Measurements from ENCODE around the gene NEFH.
"Not testable (repeated sequence)": the region's sequence is repeated elsewhere in the genome, so short reads cannot be mapped to it uniquely, and the experiment has no call there.

NEFH gene

DNA sequence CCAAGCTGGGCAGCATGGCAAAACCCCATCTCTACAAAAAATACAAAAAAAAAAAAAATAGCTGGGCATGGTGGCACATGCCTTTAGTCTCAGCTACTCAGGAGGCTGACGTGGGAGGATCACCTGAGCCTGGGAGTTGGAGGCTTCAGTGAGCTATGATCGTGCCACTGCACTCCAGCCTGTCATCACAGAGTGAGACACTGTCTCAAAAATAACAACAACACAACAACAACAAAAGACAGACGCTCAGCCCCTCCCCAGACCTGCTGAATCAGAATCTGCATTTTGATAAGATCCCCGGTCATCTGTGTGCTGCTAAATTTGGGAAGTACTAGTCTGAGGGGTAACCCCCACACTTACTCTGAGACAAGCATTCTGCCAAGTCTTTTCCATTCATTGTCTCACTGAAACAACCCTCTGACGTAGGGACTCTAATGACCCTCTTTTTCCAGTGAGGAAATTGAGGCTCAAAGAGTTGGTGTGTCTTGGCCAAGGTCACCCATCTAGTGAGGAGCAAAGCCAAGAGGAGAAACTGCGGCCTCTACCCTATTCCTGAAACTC is 7.5 kb downstream of the NEFH start:
- DNase-seq (ENCODE audit: low read depth): no peak
- TF ChIP-seq, protein P1, sequence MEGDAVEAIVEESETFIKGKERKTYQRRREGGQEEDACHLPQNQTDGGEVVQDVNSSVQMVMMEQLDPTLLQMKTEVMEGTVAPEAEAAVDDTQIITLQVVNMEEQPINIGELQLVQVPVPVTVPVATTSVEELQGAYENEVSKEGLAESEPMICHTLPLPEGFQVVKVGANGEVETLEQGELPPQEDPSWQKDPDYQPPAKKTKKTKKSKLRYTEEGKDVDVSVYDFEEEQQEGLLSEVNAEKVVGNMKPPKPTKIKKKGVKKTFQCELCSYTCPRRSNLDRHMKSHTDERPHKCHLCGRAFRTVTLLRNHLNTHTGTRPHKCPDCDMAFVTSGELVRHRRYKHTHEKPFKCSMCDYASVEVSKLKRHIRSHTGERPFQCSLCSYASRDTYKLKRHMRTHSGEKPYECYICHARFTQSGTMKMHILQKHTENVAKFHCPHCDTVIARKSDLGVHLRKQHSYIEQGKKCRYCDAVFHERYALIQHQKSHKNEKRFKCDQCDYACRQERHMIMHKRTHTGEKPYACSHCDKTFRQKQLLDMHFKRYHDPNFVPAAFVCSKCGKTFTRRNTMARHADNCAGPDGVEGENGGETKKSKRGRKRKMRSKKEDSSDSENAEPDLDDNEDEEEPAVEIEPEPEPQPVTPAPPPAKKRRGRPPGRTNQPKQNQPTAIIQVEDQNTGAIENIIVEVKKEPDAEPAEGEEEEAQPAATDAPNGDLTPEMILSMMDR (IDR thresholded peaks at IDR 0.05; ENCODE audit: control insufficient read depth, insufficient read depth, low read depth, low read length, missing control alignments): no peak
- H3K4me3 ChIP-seq (ENCODE audit: control insufficient read depth, low read depth, low read length): no peak overlapping the region

GRCh38 chr22:29489127-29489780 is 9.2 kb downstream of the NEFH start:
- DNase-seq (ENCODE audit: low read depth); H3K4me3 ChIP-seq (ENCODE audit: control insufficient read depth, low read depth, low read length): not testable (repeated sequence)

- no peak for DNase-seq (ENCODE audit: low read depth)
- H3K4me3 ChIP-seq (ENCODE audit: control insufficient read depth, low read depth, low read length): no peak overlapping the region
- TF ChIP-seq, protein P1 (IDR thresholded peaks at IDR 0.05; ENCODE audit: control insufficient read depth, insufficient read depth, low read depth, low read length, missing control alignments): no peak
These were observed 11.0 kb downstream of the NEFH start for GRCh38 chr22:29491012-29491411.

- DNase-seq (ENCODE audit: low read depth): no peak
- no peak overlapping the region for H3K4me3 ChIP-seq (ENCODE audit: control insufficient read depth, low read depth, low read length)
- TF ChIP-seq, protein P1 (IDR thresholded peaks at IDR 0.05; ENCODE audit: control insufficient read depth, insufficient read depth, low read depth, low read length, missing control alignments): no peak
These were observed 13.6 kb downstream of the NEFH start for GRCh38 chr22:29493636-29494035.

DNA sequence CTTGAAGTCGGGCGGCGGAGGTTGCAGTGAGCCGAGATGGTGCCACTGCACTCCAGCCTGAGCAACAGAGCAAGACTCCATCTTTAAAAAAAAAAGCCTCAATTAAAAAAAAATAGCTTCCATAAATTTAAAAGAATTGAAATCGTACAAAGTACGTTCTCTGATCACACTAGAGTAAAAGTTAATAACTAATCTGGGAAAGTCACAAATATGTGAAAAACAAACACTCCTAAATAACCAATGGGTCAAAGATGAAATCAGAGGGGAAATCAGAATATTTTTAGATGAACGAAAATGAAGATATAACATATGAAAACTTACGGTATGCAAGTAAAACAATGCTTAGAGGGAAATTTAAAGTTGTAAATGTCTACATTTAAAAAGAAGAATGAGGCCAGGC is 19.8 kb downstream of the NEFH start:
- TF ChIP-seq, protein P1 (IDR thresholded peaks at IDR 0.05; ENCODE audit: control insufficient read depth, insufficient read depth, low read depth, low read length, missing control alignments): no peak
- H3K4me3 ChIP-seq (ENCODE audit: control insufficient read depth, low read depth, low read length): no peak overlapping the region
- DNase-seq (ENCODE audit: low read depth): no peak

- DNase-seq (ENCODE audit: low read depth): peak; percentile 29
- H3K4me3 ChIP-seq (ENCODE audit: control insufficient read depth, low read depth, low read length): no peak overlapping the region
These were observed 23.9 kb downstream of the NEFH start for GRCh38 chr22:29503811-29504372.

GRCh38 chr22:29509298-29509697 is 29.3 kb downstream of the NEFH start:
- no peak overlapping the region for H3K4me3 ChIP-seq (ENCODE audit: control insufficient read depth, low read depth, low read length)
- TF ChIP-seq, protein P1 (IDR thresholded peaks at IDR 0.05; ENCODE audit: control insufficient read depth, insufficient read depth, low read depth, low read length, missing control alignments): no peak
- DNase-seq (ENCODE audit: low read depth): no peak

More at GRCh38 chr22:29503811-29504372, 23.9 kb downstream of the NEFH start:
- TF ChIP-seq, protein P1 (IDR thresholded peaks at IDR 0.05; ENCODE audit: control insufficient read depth, insufficient read depth, low read depth, low read length, missing control alignments): no peak

All from AG09309 (cell line).